ENCODE measurements around the gene CRYGA. TPM values are rescaled to one million over a fixed set of nuclear protein-coding genes. Genes with fewer than 3 reads are reported as not detected.

CRYGA gene
- total and polyA plus RNA-seq, 7 donors = not detected

DNA sequence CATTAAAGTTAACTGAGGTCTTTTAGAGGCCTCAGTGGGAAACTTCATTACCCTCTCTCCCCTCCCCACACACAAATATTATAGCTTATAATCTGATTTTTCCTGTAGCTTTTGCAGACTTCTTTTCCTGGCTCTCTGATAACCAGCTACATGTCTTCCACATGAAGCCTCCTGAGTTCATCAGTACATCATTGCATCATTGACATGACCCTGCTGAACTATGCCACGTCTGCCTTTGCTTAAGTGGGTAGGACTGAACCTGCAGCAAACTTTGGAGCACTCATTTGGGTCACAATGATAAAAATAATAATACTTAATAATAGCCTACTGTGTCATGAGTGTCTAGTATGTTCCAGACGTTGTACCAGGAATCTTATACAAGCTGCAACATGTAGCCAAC lies 7.0 kb downstream of the CRYGA start:
- WGBS, 3 donors = 64 to 75% (median 70%) methylated on average over 2 of the region's 2 CpGs
- ATAC-seq (no peak), DNase-seq (no peak)
- H3K27me3 ChIP-seq (ENCODE audit: insufficient read depth in 3 of 3, low read length in 2 of 3) = no peaks in the 10 kb centered on the region
- H3K27ac ChIP-seq = no peak overlapping the region
- TF ChIP-seq, protein P1, sequence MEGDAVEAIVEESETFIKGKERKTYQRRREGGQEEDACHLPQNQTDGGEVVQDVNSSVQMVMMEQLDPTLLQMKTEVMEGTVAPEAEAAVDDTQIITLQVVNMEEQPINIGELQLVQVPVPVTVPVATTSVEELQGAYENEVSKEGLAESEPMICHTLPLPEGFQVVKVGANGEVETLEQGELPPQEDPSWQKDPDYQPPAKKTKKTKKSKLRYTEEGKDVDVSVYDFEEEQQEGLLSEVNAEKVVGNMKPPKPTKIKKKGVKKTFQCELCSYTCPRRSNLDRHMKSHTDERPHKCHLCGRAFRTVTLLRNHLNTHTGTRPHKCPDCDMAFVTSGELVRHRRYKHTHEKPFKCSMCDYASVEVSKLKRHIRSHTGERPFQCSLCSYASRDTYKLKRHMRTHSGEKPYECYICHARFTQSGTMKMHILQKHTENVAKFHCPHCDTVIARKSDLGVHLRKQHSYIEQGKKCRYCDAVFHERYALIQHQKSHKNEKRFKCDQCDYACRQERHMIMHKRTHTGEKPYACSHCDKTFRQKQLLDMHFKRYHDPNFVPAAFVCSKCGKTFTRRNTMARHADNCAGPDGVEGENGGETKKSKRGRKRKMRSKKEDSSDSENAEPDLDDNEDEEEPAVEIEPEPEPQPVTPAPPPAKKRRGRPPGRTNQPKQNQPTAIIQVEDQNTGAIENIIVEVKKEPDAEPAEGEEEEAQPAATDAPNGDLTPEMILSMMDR (IDR thresholded peaks at IDR 0.05) = no peak
- H3K9me3 ChIP-seq = no peaks in the 10 kb centered on the region
- no peaks in the 10 kb centered on the region for H3K36me3 ChIP-seq (ENCODE audit: insufficient read depth in 1 of 2, low read depth in 1 of 2)
- no peaks in the 10 kb centered on the region for H3K4me1 ChIP-seq
- intact Hi-C loops (cut with DNase I) = no loop called here
- no peak overlapping the region for H3K4me3 ChIP-seq

DNA sequence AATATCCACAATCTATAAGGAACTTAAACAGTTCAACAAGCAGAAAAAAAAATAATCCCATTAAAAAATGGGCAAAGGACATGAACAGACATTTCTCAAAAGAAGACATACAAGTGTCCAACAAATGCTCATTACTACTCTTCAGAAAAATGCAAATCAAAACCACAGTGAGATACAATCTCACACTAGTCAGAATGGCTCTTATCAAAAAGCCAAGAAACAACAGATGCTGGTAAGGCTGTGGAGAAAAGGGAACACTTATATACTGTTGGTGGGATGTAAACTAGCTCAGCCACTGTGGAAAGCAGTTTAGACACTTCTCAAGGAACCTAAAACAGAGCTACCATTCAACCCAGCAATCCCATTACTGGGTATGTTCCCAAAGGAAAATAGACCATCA lies 10.2 kb downstream of the CRYGA start:
- H3K36me3 ChIP-seq (ENCODE audit: insufficient read depth in 1 of 2, low read depth in 1 of 2) = no peaks in the 10 kb centered on the region
- H3K9me3 ChIP-seq = no peaks in the 10 kb centered on the region
- intact Hi-C loops (cut with DNase I) = no loop called here
- no peaks in the 10 kb centered on the region for H3K27me3 ChIP-seq (ENCODE audit: insufficient read depth in 3 of 3, low read length in 2 of 3)
- H3K4me1 ChIP-seq = no peaks in the 10 kb centered on the region
- no peak overlapping the region for H3K4me3 ChIP-seq
- TF ChIP-seq, protein P1 (IDR thresholded peaks at IDR 0.05) = no peak
- no peak overlapping the region for H3K27ac ChIP-seq
- ATAC-seq (no peak), DNase-seq (no peak)

DNA sequence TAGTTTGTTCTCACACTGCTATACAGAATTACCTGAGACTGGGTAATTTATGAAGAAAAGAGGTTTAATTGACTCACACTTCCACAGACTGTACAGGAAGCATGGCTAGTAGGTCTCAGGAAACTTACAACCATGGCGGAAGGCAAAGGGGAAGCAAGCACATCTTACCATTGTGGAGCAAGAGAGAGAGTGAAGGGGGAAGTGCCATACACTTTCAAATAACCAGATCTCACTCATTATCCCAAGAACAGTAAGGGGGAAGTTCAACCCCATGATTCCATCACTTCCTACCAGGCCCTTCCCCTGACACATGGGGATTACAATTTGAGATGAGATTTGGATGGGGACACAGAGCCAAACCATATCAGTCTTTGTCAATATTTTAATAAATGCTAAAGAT lies 12.4 kb downstream of the CRYGA start:
- no peak overlapping the region for H3K4me3 ChIP-seq
- H3K27ac ChIP-seq = no peak overlapping the region
- TF ChIP-seq, protein P1 (IDR thresholded peaks at IDR 0.05) = no peak
- H3K4me1 ChIP-seq = no peaks in the 10 kb centered on the region
- no peak for DNase-seq
- intact Hi-C loops (cut with DNase I) = no loop called here
- H3K9me3 ChIP-seq = no peaks in the 10 kb centered on the region
- H3K27me3 ChIP-seq (ENCODE audit: insufficient read depth in 3 of 3, low read length in 2 of 3) = no peaks in the 10 kb centered on the region
- 82 to 100% (median 93%) methylated on average over 1 of the region's 1 CpG for WGBS, 3 donors
- no peak for ATAC-seq
- H3K36me3 ChIP-seq (ENCODE audit: insufficient read depth in 1 of 2, low read depth in 1 of 2) = no peaks in the 10 kb centered on the region

DNA sequence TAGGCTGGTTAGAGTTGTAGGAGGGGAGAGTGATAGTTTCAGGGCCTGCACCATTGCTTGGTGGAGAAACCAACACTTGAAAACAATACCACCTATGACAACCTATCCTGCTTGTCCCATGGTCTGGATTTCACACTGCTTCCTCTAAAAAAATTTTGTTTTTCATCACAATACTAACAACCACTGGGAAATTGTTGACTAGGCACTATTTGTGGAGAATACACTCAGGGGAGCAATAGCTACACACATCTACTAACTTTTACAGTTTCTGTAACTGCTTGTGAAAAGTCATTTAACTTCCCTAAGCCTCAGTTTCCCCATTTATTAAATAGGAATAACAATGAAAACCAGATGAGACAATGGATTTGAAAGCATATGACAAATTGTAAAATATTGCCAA lies 13.3 kb downstream of the CRYGA start:
- intact Hi-C loops (cut with DNase I) = no loop called here
- DNase-seq = no peak
- ATAC-seq = no peak

DNA sequence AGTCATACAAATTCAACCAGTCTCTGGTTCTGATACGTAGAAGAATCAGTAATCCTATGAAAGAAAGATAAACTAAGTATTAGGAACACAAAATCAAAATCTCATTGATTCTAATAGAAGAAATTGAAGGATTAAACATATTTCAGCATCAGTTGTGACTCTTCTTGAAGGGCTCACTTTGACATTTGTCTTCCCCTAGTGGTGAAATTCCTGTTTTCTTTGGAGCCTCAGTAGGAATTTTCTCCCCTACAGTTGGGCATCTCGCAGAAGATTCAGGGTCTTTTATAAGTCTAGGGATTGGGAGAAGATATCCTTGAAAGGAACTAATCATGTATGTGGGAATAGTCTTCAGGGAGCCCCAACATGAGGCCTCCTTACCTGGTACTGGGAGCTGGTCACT lies 14.6 kb downstream of the CRYGA start:
- H3K4me3 ChIP-seq = no peak overlapping the region
- H3K27me3 ChIP-seq (ENCODE audit: insufficient read depth in 3 of 3, low read length in 2 of 3) = no peaks in the 10 kb centered on the region
- intact Hi-C loops (cut with DNase I) = no loop called here
- TF ChIP-seq, protein P1 (IDR thresholded peaks at IDR 0.05) = no peak
- H3K36me3 ChIP-seq (ENCODE audit: insufficient read depth in 1 of 2, low read depth in 1 of 2) = no peaks in the 10 kb centered on the region
- 60 to 73% (median 64%) methylated on average over 2 of the region's 2 CpGs for WGBS, 3 donors
- H3K27ac ChIP-seq = no peak overlapping the region
- DNase-seq = no peak
- no peaks in the 10 kb centered on the region for H3K4me1 ChIP-seq
- H3K9me3 ChIP-seq = no peaks in the 10 kb centered on the region
- ATAC-seq = no peak

More for the DNA sequence above, 13.3 kb downstream of the CRYGA start:
- Histone ChIP-seq H3K36me3 (ENCODE audit: insufficient read depth in 1 of 2, low read depth in 1 of 2) (no peaks in the 10 kb centered on the region), H3K9me3 (no peaks in the 10 kb centered on the region), H3K4me1 (no peaks in the 10 kb centered on the region), H3K27me3 (ENCODE audit: insufficient read depth in 3 of 3, low read length in 2 of 3) (no peaks in the 10 kb centered on the region), H3K4me3 (no peak overlapping the region), H3K27ac (no peak overlapping the region)
- TF ChIP-seq, protein P1 (IDR thresholded peaks at IDR 0.05) = no peak
